Measurements from ENCODE around the gene MAST4.
"Not testable (repeated sequence)": the region's sequence is repeated elsewhere in the genome, so short reads cannot be mapped to it uniquely, and the experiment has no call there.

Gene MAST4

GRCh38 chr5:66652818-66653217 is 56.6 kb downstream of the MAST4 start:
- DNase-seq, result no peak

- no peak for DNase-seq
Measured at GRCh38 chr5:66653325-66653724, 57.1 kb downstream of the MAST4 start.

DNA sequence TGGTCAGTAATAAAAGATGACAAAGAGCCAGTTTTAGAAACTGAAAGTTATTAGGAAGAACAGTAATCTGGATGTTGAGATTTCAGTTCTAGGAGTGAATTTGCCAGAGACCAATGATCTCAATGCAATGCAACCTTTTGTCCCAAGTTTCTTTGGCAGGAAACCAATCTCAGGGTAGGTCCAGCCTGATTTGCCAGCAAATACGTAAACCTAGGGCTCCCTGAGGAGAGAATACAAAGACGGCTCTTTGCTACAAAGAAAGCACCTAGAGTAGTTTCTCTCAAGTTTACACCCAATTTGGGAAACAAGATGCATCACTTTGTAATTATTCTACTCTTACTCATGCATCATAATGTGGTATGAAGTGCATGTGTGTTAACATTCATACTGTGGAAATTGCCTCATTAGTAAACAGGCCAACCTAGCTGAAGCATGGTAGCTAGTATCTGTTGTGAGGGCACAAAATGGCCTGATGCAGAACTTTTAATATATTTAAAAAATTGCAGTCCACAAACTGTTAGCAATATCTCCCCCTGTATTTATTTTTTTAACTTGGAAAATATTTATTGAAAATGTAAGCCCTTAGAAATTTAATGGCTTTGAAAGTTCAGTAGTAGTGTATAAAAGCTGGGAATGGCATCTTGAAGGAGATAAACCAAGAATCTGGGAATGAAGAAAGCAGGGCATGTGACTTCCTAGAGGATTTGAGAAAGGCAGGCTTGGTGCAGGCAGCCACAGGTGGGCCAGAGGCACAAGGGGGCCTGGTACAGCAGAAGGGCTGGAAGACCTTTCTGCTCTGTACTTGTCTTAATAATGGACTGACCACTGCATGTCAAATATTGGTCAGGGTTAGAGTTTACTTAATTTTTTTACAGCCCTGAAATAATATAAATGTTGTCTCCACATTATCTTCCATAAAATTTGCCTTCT is 59.5 kb downstream of the MAST4 start:
- DNase-seq, result no peak

DNA sequence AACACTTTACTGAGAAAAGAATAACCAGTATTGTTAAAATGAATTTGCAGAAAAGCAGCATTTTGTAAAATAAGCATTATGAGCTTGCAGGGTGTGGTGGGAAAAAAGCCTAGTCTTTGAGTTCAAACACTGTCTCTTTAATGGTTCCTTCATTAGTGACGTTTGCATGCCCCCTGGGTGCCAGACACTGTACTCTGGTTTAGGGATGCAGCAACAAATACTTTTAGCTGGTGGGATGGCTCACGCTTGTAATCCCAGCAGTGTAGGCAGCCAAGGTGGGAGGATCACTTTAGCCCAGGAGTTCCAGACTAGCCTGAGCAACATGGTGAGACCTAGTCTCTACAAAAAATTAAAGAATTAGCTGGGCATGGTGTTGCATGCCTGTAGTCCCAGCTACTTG is 62.3 kb downstream of the MAST4 start:
- no peak for DNase-seq

- DNase-seq, result no peak
Measured at GRCh38 chr5:66659780-66660179, 63.6 kb downstream of the MAST4 start.

DNA sequence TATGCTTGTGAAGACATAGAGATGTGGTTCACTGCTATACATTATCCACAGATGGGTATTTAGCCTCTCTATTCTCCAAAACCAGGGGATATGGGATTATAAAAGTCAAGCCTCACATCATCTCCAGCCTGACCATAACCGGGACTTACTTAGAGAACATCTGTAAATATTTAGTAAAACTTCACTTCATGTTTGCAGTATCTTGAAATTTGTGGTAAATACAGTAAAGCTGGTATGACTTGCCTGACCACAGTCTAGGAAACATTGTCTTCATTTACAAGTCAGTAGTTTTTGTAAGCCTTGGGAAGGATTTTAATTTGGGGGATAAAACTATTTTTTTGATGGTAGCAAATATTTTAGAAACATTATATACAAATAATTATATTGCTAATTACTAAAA is 64.2 kb downstream of the MAST4 start:
- no peak for DNase-seq

GRCh38 chr5:66661149-66661548 is 65.0 kb downstream of the MAST4 start:
- DNase-seq, result no peak

- no peak for DNase-seq
Measured at GRCh38 chr5:66666778-66667177, 70.6 kb downstream of the MAST4 start.

DNA sequence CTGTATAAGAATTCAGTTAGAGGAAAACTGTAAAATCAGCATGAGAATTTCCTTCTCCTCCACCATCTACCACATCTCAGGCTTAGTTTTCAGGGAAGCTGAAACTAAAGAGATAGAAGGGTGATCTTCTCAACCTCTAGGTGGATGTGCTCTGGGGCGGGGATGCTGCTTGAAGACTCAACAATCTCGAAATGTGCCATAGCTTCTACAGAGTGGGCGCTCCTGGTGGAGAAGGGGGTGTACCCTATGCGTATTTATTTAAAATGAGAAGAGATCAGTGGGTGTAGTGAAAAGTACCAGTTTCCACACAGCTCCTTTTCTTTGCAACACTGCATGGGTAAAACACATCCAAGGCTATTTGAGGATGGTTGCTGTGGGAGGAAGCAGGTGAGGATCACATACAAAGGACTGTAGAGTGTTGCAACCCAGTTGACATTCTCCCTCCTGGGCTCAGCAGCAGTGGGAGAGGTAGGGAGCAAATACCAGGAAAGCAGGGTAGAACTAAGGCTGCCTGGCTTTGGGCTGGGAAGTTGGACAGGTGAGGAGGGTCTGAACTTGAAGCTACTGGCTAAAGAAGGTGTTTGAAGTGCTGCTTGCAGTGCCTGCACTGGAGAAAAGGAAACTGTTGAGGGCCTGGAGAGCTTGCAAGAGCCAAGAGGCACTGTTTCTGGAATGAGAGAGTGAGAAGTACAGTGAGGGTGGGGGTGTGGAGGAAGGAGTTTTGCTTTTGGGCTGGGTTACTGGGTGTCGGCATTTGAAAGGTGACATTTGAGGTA is 73.1 kb downstream of the MAST4 start:
- no peak for DNase-seq

DNA sequence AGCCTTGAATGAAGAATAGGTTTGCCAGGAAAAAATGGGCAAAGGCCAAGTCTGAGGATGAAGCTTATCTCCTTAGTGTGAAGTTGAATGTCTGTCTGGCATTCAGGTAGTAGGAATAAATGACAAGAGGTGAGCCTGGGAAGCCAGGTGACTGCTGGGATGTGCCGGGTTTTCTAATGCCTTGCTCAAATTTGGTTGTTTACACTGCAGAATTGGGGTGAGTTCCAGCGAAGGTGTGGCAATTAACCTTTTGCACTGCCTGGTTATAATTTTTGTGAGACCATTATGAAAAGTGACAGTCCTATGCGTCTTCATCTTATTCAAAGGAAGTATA is 73.6 kb downstream of the MAST4 start:
- DNase-seq, result no peak

GRCh38 chr5:66671305-66671704 is 75.1 kb downstream of the MAST4 start:
- DNase-seq, result no peak

- DNase-seq, result no peak
Measured at GRCh38 chr5:66674802-66675201, 78.6 kb downstream of the MAST4 start.

- no peak for DNase-seq
Measured at GRCh38 chr5:66675406-66675805, 79.2 kb downstream of the MAST4 start.

DNA sequence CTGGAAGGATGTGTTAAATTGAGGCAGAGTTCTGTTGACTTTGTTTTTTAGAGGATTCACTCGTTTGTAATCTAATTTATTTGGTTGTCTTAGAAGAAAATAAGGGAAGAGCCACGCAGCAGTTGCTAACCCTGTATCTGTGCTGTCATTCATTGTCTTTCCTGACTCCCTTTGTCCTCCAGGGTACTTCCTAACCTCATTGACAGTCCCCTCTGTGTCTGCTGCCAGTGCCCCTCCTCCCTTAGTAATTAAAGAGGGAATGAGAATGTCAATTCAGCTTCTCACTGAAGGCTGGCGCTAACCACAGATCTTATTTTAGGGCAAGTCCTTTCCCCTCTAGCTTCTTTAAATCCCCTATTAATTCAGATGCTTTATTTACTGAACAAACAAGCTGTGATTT is 84.0 kb downstream of the MAST4 start:
- no peak for DNase-seq

- no peak for DNase-seq
Measured at GRCh38 chr5:66680804-66681203, 84.6 kb downstream of the MAST4 start.

DNA sequence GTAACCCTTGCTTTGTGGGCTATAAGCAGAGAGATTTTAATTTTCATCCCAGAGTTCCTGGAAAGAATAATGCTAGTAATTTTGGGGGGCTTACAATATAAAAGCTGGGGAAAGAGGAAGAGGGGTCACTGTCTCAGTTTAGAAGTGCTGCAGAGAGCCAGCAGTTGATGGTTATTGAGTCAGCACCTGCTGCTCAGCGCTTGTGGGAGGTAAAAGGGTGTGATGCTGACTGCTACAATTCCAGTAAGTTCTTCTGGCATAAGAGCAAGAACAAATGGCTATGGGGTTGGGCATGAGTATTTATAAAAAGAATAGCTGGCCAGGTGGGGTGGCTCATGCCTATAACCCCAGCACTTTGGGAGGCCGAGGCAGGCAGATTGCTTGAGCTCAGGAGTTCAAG is 88.5 kb downstream of the MAST4 start:
- DNase-seq, result no peak

DNA sequence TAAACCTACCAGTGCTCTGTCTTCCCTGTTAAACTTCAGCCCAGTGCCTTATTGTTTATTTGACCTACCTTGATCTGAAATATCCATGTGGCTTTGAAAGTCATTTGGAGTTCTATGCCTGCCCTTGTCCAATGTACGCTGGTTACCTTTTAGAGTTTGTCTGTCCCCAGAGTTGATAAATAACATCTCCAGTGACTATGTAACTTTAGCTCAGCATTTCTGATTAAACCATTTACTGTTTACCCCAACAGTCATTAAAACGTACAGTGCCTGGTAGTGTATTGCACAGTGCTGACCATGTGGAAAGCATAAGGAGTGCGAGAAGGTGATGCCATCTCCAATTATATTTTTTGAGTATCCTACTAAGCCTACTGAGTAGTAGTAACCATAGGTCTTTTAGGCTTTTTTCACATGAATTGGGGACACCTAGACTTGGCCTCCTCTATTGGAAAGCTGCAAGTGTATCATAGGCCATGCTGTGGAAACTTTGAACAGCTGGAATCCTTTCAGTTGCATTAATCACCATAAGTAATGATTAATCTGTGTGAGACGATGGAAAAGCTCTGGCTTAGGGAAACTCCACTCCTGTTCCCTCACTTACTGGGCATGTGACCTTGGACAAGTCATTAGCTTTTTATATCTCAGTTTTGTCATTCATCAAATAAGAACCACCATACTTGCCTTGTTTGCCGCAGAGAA is 93.5 kb downstream of the MAST4 start:
- DNase-seq, result no peak

DNA sequence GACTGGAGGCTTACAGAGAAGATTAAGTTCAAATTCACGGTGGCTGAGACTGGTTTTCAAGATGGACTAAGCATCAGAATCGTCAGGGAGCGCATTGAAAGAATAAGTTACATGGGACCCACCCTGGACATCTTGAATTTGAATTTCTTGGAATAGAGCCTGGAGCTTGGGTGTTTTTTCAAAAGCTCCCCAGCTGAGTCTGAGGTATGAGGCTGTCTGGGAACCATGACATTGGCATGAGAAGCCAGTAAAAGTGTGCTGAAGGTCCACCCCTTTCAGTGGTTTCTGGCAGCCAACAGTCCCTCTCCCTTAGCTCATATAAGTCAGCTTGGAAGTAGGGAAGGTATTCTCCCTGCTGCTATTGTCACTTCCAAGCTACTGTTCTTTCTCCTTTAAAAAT is 97.8 kb downstream of the MAST4 start:
- no peak for DNase-seq

DNA sequence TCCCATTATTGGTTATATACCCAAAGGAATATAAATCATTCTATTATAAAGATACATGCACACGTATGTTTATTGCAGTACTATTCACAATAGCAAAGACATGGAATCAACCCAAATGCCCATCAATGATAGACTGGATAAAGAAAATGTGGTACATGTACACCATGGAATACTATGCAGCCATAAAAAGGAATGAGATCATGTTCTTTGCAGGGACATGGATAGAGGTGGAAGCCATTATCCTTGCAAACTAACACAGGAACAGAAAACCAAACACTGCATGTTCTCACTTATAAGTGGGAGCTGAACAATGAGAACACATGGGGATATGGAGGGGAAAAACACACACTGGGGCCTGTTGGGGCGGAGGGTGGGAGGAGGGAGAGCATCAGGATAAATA is 99.6 kb downstream of the MAST4 start:
- not testable (repeated sequence) for DNase-seq

DNA sequence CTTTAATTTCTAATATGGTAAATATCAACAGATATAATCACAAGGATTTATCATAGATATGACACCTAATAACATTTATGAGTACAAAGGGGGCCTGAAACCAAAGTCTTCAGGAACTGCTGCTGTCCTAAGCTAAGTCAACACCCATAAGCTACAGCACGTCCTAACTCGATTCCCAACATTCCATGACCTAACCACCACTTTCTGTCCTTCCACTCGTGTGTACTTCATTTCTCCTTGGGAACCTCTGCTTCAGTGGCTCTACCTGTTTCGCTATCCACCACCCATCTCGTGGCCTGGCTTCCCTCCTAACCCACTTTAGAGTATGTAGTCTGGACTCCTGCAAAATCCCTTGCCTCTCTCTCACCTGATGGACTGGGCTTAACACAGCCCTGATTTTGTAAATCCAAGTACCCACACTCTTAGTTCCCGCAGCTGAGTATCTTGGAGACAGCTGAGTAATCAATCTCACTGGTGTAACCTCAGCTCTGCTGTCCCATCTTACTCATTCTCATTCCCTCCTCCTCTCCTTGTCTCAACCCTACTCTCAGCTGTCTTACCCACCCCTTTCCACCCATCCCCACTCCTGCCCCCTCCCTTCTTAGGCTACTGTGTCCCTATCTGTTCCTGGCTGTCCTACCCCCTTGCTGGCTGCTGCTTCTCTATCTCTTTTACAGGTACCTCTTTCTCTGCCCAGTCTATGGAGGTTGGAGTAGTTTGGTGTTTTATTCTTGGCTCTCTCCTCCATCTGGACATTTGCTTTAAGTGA is 101.8 kb downstream of the MAST4 start:
- no peak for DNase-seq

- no peak for DNase-seq
Measured at GRCh38 chr5:66701244-66701643, 105.1 kb downstream of the MAST4 start.

DNA sequence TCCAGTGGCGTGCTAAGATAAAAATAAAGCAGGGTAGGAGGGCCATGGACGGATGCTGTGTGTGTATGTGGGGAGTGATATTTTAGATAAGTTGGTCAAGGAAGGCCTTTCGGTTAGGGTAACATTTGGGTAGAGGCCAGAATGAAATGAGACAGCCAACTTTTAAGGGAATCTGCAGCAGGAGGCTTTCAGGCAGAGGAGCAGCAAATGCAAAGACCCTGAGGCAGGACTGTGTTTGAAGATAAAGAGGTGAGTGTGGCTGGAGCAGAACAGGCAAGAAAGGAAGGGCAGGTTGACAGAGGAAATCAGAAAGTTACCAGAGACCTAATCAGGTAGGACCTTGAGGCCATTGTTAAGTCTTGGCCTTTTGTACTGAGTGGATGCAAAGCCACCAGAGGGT is 106.2 kb downstream of the MAST4 start:
- no peak for DNase-seq
